Uterus (tissue), 2 donors: ENCODE measurements around the gene CLCN5.

Experiments
- CTCF ChIP-seq, 4 experiments: fragments of 200-600 bp in 2 of 4; fragments of 450-650 bp in 2 of 4; sonication (generic) in 2 of 4; IDR thresholded peaks; one replicate each; pipeline ENCODE4 v1.5.1; 2016 to 2019; ENCODE audit warnings: antibody characterized with exemption in 4 of 4, mild to moderate bottlenecking in 2 of 4, moderate library complexity in 1 of 4
- POLR2A ChIP-seq, 2 donors: fragments of 450-650 bp; IDR thresholded peaks; one replicate each; pipeline ENCODE4 v1.6.1; 2016; ENCODE audit warnings: antibody characterized with exemption in 2 of 2, mild to moderate bottlenecking in 1 of 2, moderate library complexity in 1 of 2

GRCh38 chrX:50066318-50066937 lies 144.0 kb downstream of the CLCN5 start:
- TF ChIP-seq CTCF (IDR thresholded peaks at IDR 0.05) = no peak
- no peak for TF ChIP-seq POLR2A (IDR thresholded peaks at IDR 0.05)
